Stimulated activated naive CD8-positive, alpha-beta T cell treated with anti-CD3 and anti-CD28 coated beads, Interleukin-15, amount 100 ng/mL, for 72 hours (primary cell): ENCODE results near the gene HOXA10.
A peak's percentile ranks its signal among the peaks of the same experiment; 100 is the strongest.

Experiments used
- ATAC-seq: fragments of 150-1000 bp; cut with Tn5 transposase; 2 replicates; pipeline ENCODE4 v1.10.0; 2021; ENCODE audit warnings: mild to moderate bottlenecking, moderate library complexity
- DNase-seq, 2 donors: peaks; one replicate each; pipeline ENCODE4 v3.0.0; 2021 to 2022
- H3K27ac Mint-ChIP-seq, 2 donors: one replicate each; pipeline ENCODE4 v1.8.0; 2022; ENCODE audit warnings: mild to moderate bottlenecking in 2 of 2, mixed read lengths in 2 of 2, moderate library complexity in 2 of 2
- H3K27me3 Mint-ChIP-seq: one replicate; pipeline ENCODE4 v1.8.0; 2022; ENCODE audit warnings: mixed read lengths
- H3K4me1 Mint-ChIP-seq: one replicate; pipeline ENCODE4 v1.8.0; 2022; ENCODE audit warnings: mild to moderate bottlenecking, mixed read lengths
- H3K4me3 Mint-ChIP-seq, 2 donors: one replicate each; pipeline ENCODE4 v1.8.0; 2022; ENCODE audit warnings: mild to moderate bottlenecking in 2 of 2, mixed read lengths in 2 of 2, moderate library complexity in 1 of 2
- H3K9me3 Mint-ChIP-seq, 2 donors: one replicate each; pipeline ENCODE4 v1.8.0; 2022; ENCODE audit warnings: mixed read lengths in 2 of 2

The HOXA10 gene

DNA sequence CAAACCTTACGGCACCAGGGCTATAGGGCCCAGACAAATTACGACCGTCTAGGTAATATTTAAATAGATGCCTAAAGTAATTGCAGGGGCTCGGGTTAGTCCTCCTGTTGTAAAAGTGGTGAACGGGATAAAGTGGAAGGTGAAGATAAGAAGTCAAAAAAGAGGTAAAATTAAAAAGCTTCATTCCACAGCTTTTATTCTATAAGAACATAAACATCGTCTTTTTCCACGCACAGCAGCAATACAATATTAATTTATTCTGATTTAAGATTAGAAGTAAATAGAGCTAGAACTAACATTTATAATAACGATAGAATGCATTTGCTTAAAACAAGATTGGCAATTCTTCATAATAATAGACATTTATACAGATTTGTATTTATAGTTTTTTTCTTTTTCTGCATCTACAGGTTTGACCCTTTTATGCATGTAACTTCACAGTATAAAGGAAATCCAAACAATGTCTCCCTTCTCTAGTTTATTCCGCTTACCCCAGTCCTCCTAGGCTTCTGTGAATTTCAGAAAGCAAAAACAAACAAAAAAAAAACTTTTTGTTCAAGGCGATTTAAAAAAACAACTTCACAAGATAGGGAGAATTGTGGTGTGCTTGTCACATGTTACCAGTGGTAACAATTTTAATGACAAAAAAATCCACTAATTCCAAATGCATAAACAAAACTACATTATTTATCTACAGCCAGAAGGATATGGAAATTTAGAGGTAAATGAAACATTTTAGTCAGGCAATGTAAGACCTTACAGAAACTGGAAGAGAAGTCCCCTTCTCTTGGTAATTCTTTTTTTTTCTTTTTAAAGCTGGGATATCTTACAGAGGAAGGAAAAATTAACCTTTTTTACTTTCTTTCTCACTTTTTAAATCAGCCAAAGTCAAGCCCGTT lies 3.4 kb downstream of the HOXA10 start:
- H3K4me3 Mint-ChIP-seq, result peak overlapping the region in 1 of 2 donors; percentile 19
- H3K27ac Mint-ChIP-seq, result no peak overlapping the region
- no peaks in the 10 kb centered on the region for H3K9me3 Mint-ChIP-seq
- ATAC-seq, result no peak
- peaks cover 95% of the 10 kb centered on the region for H3K27me3 Mint-ChIP-seq
- peaks cover 64% of the 10 kb centered on the region for H3K4me1 Mint-ChIP-seq
- DNase-seq, result no peak

DNA sequence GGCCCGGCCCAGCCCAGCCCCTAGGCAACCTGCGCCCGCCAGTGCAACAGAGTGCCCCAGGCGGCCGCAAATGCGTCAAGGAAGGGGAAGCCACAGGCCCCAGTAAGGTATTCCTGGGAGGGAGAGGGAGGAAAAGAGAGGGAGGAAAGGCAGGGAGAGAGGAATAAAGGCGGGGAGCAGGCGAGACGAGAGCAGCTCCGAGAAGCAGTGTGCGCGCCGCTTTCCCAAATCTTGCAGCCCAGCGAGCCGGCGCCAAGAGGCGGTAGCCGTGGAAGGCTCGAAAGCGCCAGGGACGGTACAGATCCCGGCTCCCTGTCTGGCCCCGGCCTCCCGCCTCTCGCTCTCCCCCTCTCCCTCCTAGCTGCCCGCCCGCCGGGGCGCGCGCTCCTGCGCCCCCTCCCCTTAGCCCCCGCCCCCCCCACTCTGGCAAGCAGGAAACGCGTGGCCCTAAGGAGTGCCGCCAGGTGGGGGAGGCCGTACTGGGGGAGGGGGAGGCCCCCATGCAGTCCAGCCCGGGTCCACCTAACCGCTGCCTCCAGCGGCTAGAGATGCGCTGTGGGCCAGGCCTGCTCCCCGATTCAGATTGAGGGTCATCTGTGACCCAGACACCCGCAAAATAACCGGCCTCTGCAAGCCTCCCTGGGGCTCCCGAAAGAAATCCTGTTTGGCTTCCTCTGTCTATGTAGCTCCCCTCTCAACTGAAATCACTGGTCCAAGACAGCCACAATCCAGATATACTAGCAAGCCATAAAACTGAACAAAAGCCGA lies 4.3 kb downstream of the HOXA10 start:
- Mint-ChIP-seq H3K4me3 (peak overlapping the region; percentile 52 to 67), H3K27ac (peak overlapping the region in 1 of 2 donors; percentile 86), H3K4me1 (peaks cover 64% of the 10 kb centered on the region), H3K27me3 (peaks cover 95% of the 10 kb centered on the region), H3K9me3 (no peaks in the 10 kb centered on the region)
- DNase-seq (no peak), ATAC-seq (no peak)

DNA sequence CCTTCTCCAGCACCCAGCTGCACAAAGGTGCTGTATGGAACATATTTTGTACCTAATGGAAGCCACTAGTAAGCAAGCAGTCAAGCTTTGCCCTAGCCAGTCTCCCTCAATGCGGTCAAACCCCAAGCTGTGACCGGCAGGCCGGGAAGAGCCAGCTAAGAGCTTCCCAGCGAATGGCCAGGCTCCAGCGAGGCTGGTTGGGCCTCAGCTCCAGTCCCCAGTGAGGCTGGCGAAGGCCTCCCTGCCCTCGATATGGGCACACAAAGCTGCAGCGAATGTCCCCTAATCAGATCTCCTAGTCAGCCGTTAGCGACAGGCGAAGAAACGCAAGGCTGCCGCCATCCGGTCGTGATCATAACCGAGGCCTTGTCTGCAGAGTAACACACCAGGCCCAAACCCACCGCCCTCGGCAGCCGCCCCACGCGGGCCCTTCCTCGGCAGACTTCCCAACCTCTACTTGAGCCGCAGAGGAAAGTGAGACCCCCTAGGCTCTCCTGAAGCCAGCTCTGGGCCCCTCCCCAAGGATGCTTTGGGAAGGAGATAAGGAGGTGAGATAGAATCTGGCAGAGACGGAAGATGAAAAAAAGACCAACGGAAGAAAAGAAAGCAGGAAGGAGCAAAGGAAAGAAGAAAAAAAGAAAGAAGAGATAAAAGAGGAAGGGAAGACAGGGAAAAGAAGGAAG lies 5.7 kb downstream of the HOXA10 start:
- Mint-ChIP-seq H3K27me3 (peaks cover 100% of the 10 kb centered on the region), H3K4me3 (peak overlapping the region; percentile 0 to 6), H3K9me3 (no peaks in the 10 kb centered on the region), H3K4me1 (peaks cover 73% of the 10 kb centered on the region), H3K27ac (peak overlapping the region in 1 of 2 donors; percentile 54)
- DNase-seq, result peak in 1 of 2 donors; percentile 54
- peak; percentile 50 for ATAC-seq

DNA sequence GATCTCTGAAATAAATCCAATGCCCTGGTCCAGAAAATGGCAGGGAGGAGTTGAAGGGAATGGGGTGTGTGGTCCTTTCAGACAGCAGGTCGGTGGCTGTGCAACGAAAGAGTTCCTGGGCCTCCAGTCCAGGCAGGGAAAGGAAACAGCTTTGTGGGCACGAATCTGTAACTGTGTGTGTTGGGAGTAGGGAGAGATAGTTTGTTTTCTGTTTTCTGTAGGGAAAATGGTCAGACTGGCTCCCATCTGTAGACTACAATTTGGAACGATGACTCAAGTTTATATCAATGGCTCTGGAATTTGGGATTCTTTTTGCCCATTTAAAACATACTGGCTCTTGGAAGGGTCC lies 6.2 kb downstream of the HOXA10 start:
- ATAC-seq (no peak), DNase-seq (no peak)
- no peaks in the 10 kb centered on the region for H3K9me3 Mint-ChIP-seq
- peaks cover 68% of the 10 kb centered on the region for H3K4me1 Mint-ChIP-seq
- peaks cover 100% of the 10 kb centered on the region for H3K27me3 Mint-ChIP-seq
- no peak overlapping the region for H3K4me3 Mint-ChIP-seq
- no peak overlapping the region for H3K27ac Mint-ChIP-seq

DNA sequence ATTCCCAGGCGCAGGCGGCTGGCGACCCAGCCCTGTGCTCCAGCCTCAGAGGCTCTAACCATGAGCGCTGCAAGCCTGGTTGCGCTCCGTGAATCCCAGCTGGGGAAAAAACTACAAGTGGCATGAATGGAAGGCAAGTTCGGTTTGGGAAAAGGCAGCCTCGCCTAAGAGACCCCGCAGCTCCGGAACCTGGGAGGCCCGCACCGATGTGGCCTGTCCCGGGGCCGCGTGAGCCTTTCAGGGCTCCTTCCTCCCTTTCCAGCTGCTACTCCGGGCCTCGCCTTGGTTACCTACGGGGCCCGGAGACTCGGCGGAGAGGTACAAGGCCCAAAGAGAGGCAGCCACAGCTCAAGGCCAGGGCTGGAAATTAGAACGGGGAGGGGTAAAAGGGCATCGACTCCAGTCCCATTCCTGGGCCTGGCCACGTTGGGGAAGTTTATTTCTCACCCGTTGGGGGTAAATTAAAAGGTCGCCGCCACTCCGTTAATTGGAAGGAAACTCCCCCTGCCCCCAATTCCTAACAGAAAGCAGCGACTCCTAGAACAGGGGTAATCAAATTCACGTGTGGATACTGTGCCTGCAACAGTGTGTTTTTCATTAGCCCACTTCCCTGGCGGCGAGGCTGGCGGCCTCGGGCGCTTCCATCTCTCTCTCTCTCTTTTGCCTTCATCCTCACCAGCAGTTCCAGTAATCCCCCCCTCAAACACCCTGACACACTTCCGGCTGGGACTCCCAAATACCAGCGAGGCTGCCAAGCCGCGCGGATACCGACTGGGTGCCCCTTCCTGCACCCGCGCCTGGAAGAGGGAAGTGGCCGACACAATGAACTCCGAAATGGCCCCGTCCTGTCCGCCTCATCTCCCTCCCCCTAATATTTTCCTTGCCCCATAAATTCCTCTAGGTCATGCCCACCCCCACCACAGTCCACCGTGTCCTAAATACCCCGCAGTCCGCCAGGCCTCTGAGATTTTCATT lies 7.3 kb downstream of the HOXA10 start:
- Mint-ChIP-seq H3K4me1 (peaks cover 59% of the 10 kb centered on the region), H3K9me3 (no peaks in the 10 kb centered on the region), H3K27ac (peak overlapping the region in 1 of 2 donors; percentile 89), H3K27me3 (peaks cover 100% of the 10 kb centered on the region), H3K4me3 (peak overlapping the region; percentile 56 to 62)
- no peak for DNase-seq
- no peak for ATAC-seq

DNA sequence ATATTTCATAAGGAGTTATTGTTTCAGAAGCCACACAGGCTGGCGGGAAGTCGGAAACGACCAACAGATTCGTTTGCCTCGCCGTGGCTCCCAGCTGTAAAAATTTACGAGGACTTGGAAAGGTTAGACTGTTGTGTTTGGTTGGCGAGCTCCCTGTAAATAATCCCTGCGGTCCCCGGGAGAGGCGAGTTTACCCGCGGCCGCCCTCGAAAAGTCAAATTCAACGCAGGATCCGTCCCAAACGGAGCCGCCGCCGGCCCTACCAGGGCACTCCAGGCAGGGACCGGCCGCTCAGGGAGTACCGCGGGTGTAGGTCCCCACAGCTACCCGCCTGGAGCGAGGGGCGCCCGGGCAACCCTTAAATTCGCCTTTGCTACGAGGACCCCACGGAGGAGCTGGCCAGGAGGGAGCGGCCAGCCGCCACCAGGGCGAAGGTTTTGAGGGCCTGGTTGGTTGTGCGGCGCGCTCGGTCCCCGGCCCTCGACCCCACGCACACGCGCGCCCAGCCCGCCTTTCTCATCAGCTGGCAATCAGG lies 8.1 kb downstream of the HOXA10 start:
- DNase-seq (no peak), ATAC-seq (no peak)
- no peaks in the 10 kb centered on the region for H3K9me3 Mint-ChIP-seq
- peak overlapping the region in 1 of 2 donors; percentile 91 for H3K27ac Mint-ChIP-seq
- peaks cover 54% of the 10 kb centered on the region for H3K4me1 Mint-ChIP-seq
- peaks cover 99% of the 10 kb centered on the region for H3K27me3 Mint-ChIP-seq
- peak overlapping the region; percentile 61 to 62 for H3K4me3 Mint-ChIP-seq

DNA sequence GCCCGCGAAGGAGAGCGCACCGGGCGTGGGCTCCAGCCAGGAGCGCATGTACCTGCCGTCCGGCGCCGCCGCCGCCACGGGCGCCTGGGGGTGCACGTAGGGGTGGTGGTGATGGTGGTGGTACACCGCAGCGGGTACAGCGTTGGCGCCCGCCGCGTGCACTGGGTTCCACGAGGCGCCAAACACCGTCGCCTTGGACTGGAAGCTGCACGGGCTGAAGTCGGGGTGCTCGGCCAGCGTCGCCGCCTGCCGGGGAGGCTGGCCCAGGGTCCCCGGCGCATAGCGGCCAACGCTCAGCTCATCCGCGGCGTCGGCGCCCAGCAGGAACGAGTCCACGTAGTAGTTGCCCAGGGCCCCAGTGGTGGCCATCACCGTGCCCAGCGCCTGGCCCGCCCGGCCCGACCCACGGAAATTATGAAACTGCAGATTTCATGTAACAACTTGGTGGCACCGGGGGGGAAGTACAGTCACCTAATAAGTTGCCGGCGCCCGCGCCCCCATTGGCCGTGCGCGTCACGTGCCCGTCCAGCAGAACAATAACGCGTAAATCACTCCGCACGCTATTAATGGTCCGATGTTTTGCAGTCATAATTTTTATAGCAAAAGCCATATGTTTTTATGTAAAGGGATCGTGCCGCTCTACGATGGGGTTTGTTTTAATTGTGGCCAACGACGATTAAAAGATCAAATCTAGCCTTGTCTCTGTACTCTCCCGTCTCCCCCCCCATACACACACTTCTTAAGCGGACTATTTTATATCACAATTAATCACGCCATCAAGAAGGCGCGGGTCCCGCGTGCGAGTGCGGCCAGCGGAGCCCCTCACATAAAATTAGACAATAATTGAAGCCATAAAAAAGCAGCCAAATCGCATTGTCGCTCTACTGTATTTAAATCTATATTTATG lies 8.8 kb downstream of the HOXA10 start, which contains the start of gene HOXA9:
HOXA9 (minus strand) TSS at position 449 of the 907 bp plus-strand sequence; CDS start at position 369, 80 bp downstream.
- peak within 1 kb of the TSS in 1 of 2 donors; percentile 91 for H3K27ac Mint-ChIP-seq
- H3K9me3 Mint-ChIP-seq, result no peaks in the 10 kb centered on the region
- ATAC-seq (no peak), DNase-seq (no peak)
- H3K4me3 Mint-ChIP-seq, result peak within 1 kb of the TSS; percentile 61 to 62
- peaks cover 99% of the 10 kb centered on the region for H3K27me3 Mint-ChIP-seq
- peaks cover 59% of the 10 kb centered on the region for H3K4me1 Mint-ChIP-seq

DNA sequence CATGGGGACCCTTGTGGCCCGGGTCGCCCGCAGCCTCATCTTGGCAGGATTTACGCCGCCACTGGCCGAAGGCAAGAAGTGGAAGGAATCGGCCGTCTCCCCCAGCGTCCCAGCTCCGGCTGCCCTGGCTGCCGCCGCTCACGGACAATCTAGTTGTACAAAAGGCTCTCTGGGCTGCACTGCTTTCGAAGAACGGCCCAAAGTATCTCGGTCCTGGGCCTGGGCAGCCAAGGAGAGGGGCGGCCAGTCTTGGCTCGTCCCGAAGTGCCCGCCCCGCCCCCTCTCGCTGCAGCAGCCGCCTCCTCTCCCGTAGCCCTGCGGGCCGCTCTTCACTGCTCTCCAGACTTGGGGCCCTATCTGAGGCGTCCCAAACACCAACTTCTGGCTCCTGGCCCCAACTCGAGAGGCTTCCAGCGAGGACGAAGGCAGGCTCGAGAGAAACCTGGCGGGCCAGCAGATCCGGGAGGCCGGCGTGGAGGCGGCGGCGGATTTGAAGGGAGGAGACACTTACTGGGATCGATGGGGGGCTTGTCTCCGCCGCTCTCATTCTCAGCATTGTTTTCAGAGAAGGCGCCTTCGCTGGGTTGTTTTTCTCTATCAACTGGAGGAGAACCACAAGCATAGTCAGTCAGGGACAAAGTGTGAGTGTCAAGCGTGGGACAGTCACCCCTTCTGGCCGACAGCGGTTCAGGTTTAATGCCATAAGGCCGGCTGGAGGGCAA lies 9.6 kb downstream of the HOXA10 start:
- no peaks in the 10 kb centered on the region for H3K9me3 Mint-ChIP-seq
- no peak for DNase-seq
- peaks cover 99% of the 10 kb centered on the region for H3K27me3 Mint-ChIP-seq
- peak overlapping the region in 1 of 2 donors; percentile 72 for H3K27ac Mint-ChIP-seq
- H3K4me3 Mint-ChIP-seq, result peak overlapping the region; percentile 50 to 56
- peaks cover 64% of the 10 kb centered on the region for H3K4me1 Mint-ChIP-seq
- ATAC-seq, result no peak

DNA sequence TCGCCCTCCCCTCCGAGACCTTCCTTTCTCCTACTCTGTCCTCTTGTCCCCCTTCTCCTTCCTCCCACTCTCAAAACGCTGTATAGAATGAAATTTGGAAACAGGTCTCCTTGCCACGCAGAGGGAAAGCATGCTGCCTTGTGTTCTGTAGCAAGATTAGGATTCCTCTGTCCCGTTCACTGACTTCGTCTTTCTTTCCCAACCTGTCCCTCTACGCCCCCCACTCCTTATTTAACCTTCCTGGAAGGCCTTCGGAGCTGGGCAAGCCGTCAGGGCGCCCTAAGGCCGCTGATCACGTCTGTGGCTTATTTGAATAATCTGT lies 10.1 kb downstream of the HOXA10 start:
- Mint-ChIP-seq H3K4me3 (peak overlapping the region in 1 of 2 donors; percentile 56), H3K27me3 (peaks cover 99% of the 10 kb centered on the region), H3K4me1 (peaks cover 61% of the 10 kb centered on the region), H3K27ac (peak overlapping the region in 1 of 2 donors; percentile 72), H3K9me3 (no peaks in the 10 kb centered on the region)
- DNase-seq (no peak), ATAC-seq (no peak)

DNA sequence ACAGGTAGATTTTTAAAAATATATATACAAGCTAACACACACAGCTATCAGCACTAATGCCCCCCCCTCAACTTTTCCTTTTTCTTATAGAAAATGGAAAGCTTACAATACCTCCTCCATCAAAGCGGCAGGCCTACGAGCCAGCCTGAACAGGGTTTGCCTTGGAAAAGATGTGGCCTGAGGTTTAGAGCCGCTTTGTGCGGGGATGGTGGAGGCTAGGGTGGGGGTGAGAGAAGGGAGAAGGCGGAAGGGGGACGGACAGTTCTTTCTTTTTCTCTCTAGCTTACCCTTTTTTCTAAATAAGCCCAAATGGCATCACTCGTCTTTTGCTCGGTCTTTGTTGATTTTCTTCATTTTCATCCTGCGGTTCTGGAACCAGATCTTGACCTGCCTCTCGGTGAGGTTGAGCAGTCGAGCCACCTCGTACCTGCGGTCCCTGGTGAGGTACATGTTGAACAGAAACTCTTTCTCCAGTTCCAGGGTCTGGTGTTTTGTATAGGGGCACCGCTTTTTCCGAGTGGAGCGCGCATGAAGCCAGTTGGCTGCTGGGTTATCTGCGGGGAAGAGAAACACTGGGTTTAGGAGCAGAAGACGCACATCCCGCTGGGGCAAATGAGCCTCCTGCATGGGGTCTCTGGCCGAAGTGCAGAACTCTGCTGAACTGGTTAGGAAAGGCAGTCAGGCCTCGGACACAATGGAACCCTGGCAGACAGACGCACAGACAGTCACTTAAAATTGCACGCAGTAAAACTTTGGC lies 10.7 kb downstream of the HOXA10 start:
- DNase-seq (no peak), ATAC-seq (no peak)
- H3K4me1 Mint-ChIP-seq, result peaks cover 61% of the 10 kb centered on the region
- no peak overlapping the region for H3K27ac Mint-ChIP-seq
- H3K4me3 Mint-ChIP-seq, result no peak overlapping the region
- peaks cover 99% of the 10 kb centered on the region for H3K27me3 Mint-ChIP-seq
- H3K9me3 Mint-ChIP-seq, result no peaks in the 10 kb centered on the region

DNA sequence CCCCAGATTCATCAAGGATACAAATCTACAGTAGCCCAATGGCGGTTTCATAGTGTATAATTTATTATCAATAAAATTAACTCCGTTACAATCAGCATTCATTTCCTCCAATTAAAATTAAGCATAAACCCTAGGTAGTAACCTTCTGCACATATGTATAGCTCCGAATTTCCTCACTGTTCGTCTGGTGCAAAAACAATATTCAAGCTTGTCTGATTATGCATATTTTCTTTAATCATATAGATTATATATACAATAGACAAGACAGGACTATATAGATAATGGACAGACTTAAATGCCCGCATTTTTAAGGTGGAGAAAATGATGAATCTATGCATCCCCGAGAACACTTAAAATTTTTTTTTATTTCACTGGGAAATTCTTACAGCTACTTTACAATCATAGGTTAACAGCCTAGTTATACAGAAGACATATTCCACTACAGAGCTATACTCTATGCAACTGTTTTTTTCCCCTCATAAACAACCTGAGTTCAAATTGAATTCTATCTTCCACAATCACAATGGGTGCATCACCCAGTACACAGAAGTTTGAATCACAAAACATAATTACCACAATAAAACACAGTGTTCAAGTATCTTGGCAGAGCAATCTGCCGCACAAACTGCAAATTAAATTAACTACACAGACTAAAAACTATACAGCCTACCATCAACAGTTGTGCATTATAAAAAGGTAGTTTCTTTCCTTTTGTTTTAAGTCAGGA lies 11.4 kb downstream of the HOXA10 start:
- H3K9me3 Mint-ChIP-seq, result no peaks in the 10 kb centered on the region
- DNase-seq (no peak), ATAC-seq (no peak)
- H3K27me3 Mint-ChIP-seq, result peaks cover 99% of the 10 kb centered on the region
- H3K27ac Mint-ChIP-seq, result no peak overlapping the region
- H3K4me3 Mint-ChIP-seq, result no peak overlapping the region
- H3K4me1 Mint-ChIP-seq, result peaks cover 66% of the 10 kb centered on the region
